ENCODE data around the gene CAPG. TPM values are rescaled to one million over a fixed set of nuclear protein-coding genes. Genes with fewer than 3 reads are reported as not detected.

CAPG gene
- polyA plus RNA-seq, 1 donor (not counting 4 experiments of a cell fraction or from before 2014, with no cell fraction given) = 466 TPM

GRCh38 chr2:85400541-85401463 is 9.4 kb downstream of the CAPG start:
- H3K36me3 ChIP-seq (ENCODE audit: control insufficient read depth in 2 of 2, extremely low read depth in 1 of 2, insufficient read depth in 2 of 2, low read length in 2 of 2) = peaks cover 26 to 36% of the 10 kb centered on the region in 2 experiments
- no peak overlapping the region for H3K27ac ChIP-seq (ENCODE audit: control insufficient read depth, insufficient read depth, low read length)
- H3K4me1 ChIP-seq (ENCODE audit: control insufficient read depth, extremely low read depth, insufficient read depth, low read length) = peaks cover 8% of the 10 kb centered on the region
- H3K4me2 ChIP-seq (ENCODE audit: control insufficient read depth, extremely low read depth, insufficient read depth, low read depth, low read length) = no peak overlapping the region
- no peak overlapping the region for H2AFZ ChIP-seq (ENCODE audit: control insufficient read depth, low read length)
- H3K9me1 ChIP-seq (ENCODE audit: control insufficient read depth, extremely low read depth, insufficient read depth, low read length) = no peaks in the 10 kb centered on the region
- peaks cover 33% of the 10 kb centered on the region for H3K79me2 ChIP-seq (ENCODE audit: control insufficient read depth, insufficient read depth, low read length)
- TF ChIP-seq EZH2 (IDR thresholded peaks at IDR 0.05; ENCODE audit: low read length) (no peak), CTCF (optimal IDR thresholded peaks at IDR 0.05 in 1 of 3, IDR thresholded peaks at IDR 0.05 in 1 of 3, conservative IDR thresholded peaks at IDR 0.05 in 1 of 3; ENCODE audit: extremely low read depth in 1 of 3, insufficient read depth in 2 of 3, low read length in 3 of 3) (no peak)
- H4K20me1 ChIP-seq (ENCODE audit: control insufficient read depth, extremely low read depth, insufficient read depth, low read length) = no peaks in the 10 kb centered on the region
- no peaks in the 10 kb centered on the region for H3K27me3 ChIP-seq (ENCODE audit: control insufficient read depth, extremely low read depth, insufficient read depth, low read length)
- H3K9ac ChIP-seq (ENCODE audit: control insufficient read depth, extremely low read depth, insufficient read depth, low read length) = no peak overlapping the region
- dilution Hi-C loops (cut with MboI; ENCODE audit: extremely low pct_ligation_motif_present, low sequenced_read_pairs) = no loop called here
- no peaks in the 10 kb centered on the region for H3K9me3 ChIP-seq (ENCODE audit: control insufficient read depth, low read depth, low read length)
- H3K4me3 ChIP-seq (ENCODE audit: control insufficient read depth in 2 of 3, extremely low read depth in 1 of 3, insufficient read depth in 2 of 3, low read depth in 1 of 3, low read length in 3 of 3) = no peak overlapping the region
- FAIRE-seq = no peak
- no peak for DNase-seq (ENCODE audit: low read depth, low spot score)

GRCh38 chr2:85400023-85400422 is 10.1 kb downstream of the CAPG start:
- H3K4me2 ChIP-seq (ENCODE audit: control insufficient read depth, extremely low read depth, insufficient read depth, low read depth, low read length) = no peak overlapping the region
- dilution Hi-C loops (cut with MboI; ENCODE audit: extremely low pct_ligation_motif_present, low sequenced_read_pairs) = no loop called here
- H3K27me3 ChIP-seq (ENCODE audit: control insufficient read depth, extremely low read depth, insufficient read depth, low read length) = no peaks in the 10 kb centered on the region
- FAIRE-seq (no peak), DNase-seq (ENCODE audit: low read depth, low spot score) (no peak)
- no peak overlapping the region for H3K4me3 ChIP-seq (ENCODE audit: control insufficient read depth in 2 of 3, extremely low read depth in 1 of 3, insufficient read depth in 2 of 3, low read depth in 1 of 3, low read length in 3 of 3)
- peaks cover 28 to 44% of the 10 kb centered on the region in 2 experiments for H3K36me3 ChIP-seq (ENCODE audit: control insufficient read depth in 2 of 2, extremely low read depth in 1 of 2, insufficient read depth in 2 of 2, low read length in 2 of 2)
- H2AFZ ChIP-seq (ENCODE audit: control insufficient read depth, low read length) = no peak overlapping the region
- H3K9me3 ChIP-seq (ENCODE audit: control insufficient read depth, low read depth, low read length) = no peaks in the 10 kb centered on the region
- TF ChIP-seq EZH2 (IDR thresholded peaks at IDR 0.05; ENCODE audit: low read length) (no peak), CTCF (optimal IDR thresholded peaks at IDR 0.05 in 1 of 3, IDR thresholded peaks at IDR 0.05 in 1 of 3, conservative IDR thresholded peaks at IDR 0.05 in 1 of 3; ENCODE audit: extremely low read depth in 1 of 3, insufficient read depth in 2 of 3, low read length in 3 of 3) (no peak)
- no peak overlapping the region for H3K9ac ChIP-seq (ENCODE audit: control insufficient read depth, extremely low read depth, insufficient read depth, low read length)
- no peaks in the 10 kb centered on the region for H3K9me1 ChIP-seq (ENCODE audit: control insufficient read depth, extremely low read depth, insufficient read depth, low read length)
- H3K4me1 ChIP-seq (ENCODE audit: control insufficient read depth, extremely low read depth, insufficient read depth, low read length) = peaks cover 8% of the 10 kb centered on the region
- no peaks in the 10 kb centered on the region for H4K20me1 ChIP-seq (ENCODE audit: control insufficient read depth, extremely low read depth, insufficient read depth, low read length)
- H3K27ac ChIP-seq (ENCODE audit: control insufficient read depth, insufficient read depth, low read length) = no peak overlapping the region
- H3K79me2 ChIP-seq (ENCODE audit: control insufficient read depth, insufficient read depth, low read length) = peaks cover 25% of the 10 kb centered on the region

Measured in keratinocyte (primary cell).